GM12878 (cell line): ENCODE measurements around the gene NME7. TPM values are rescaled to one million over a fixed set of nuclear protein-coding genes. Genes with fewer than 3 reads are reported as not detected.
A peak's percentile ranks its signal among the peaks of the same experiment; 100 is the strongest.

Experiments used
- ATAC-seq: fragments of 200-7000 bp; cut with Tn5 transposase; 3 replicates; pipeline ENCODE4 v1.9.1; 2020; ENCODE audit warnings: mild to moderate bottlenecking, moderate library complexity
- BruUV-seq: library from RNA; stranded (reverse); fragments of 400-500 nt; replicated peaks from 2 replicates; lab custom pipeline; 2021; lab: Mats Ljungman, UMichigan
- CTCF ChIA-PET: fragments of 300-600 bp; sonication (Branson Sonifier 250); formaldehyde crosslinking; extraction: SDS; loops from one replicate; lab custom pipeline; 2021; ENCODE audit warnings: inconsistent platforms; lab: Yijun Ruan, JAX
- POLR2A ChIA-PET: fragments of 350-600 bp; formaldehyde crosslinking; extraction: SDS; loops from one replicate; lab custom pipeline; 2021; ENCODE audit warnings: inconsistent platforms; lab: Charles Lee
- RAD21 ChIA-PET: fragments of 300-600 bp; sonication (Branson Sonifier 250); formaldehyde crosslinking; loops from one replicate; lab custom pipeline; 2023; ENCODE audit warnings: antibody characterized with exemption; ENCODE audit not compliant: unreplicated experiment; lab: Charles Lee
- SMC1A ChIA-PET: fragments of 300-600 bp; sonication (Branson Sonifier 250); formaldehyde crosslinking; loops from one replicate; lab custom pipeline; 2023; ENCODE audit not compliant: unreplicated experiment, uncharacterized antibody; lab: Charles Lee
- DNase-seq: peaks from one replicate; pipeline ENCODE4 v3.0.0-alpha.2; 2011; ENCODE audit warnings: low read depth, low spot score
- FAIRE-seq: peaks from 3 replicates; lab custom pipeline; 2011; peaks lifted over from hg19 to GRCh38; lab: Jason Lieb, UNC
- H2AFZ ChIP-seq: 2 replicates; pipeline ENCODE4 v1.6.0; 2011; ENCODE audit warnings: low read depth, low read length, control low read depth; ENCODE audit not compliant: control insufficient read depth
- H3K27ac ChIP-seq: 2 replicates; pipeline ENCODE4 v1.5.1; 2011; ENCODE audit warnings: control low read depth; ENCODE audit not compliant: control insufficient read depth, insufficient read depth
- H3K27me3 ChIP-seq, 2 experiments: replicated peaks in 1 of 2; 2 replicates each; pipeline versions ENCODE4 v1.6.0 to v1.6.1; 2011; ENCODE audit warnings: low read length in 1 of 2; ENCODE audit not compliant: control insufficient read depth in 2 of 2, insufficient read depth in 2 of 2
- H3K36me3 ChIP-seq, 2 experiments: 2 replicates each; pipeline ENCODE4 v1.5.1; 2011; ENCODE audit warnings: low read length in 1 of 2; ENCODE audit not compliant: control insufficient read depth in 2 of 2, insufficient read depth in 2 of 2
- H3K4me1 ChIP-seq: 2 replicates; pipeline ENCODE4 v1.6.1; 2011; ENCODE audit warnings: mild to moderate bottlenecking, low read length, moderate library complexity, mixed read lengths; ENCODE audit not compliant: control insufficient read depth, insufficient read depth
- H3K4me2 ChIP-seq: 2 replicates; pipeline ENCODE4 v1.6.0; 2011; ENCODE audit warnings: control low read depth; ENCODE audit not compliant: control insufficient read depth, insufficient read depth
- H3K4me3 ChIP-seq: fragments of 200-600 bp; sonication (generic); 2 replicates; pipeline ENCODE4 v1.5.1; 2016
- H3K79me2 ChIP-seq: 2 replicates; pipeline ENCODE4 v1.6.0; 2011; ENCODE audit warnings: low read length; ENCODE audit not compliant: control insufficient read depth, insufficient read depth
- H3K9ac ChIP-seq: 2 replicates; pipeline ENCODE4 v1.8.0; 2011; ENCODE audit warnings: low read length, control low read depth, mixed read lengths; ENCODE audit not compliant: control insufficient read depth, insufficient read depth
- H3K9me3 ChIP-seq: replicated peaks from 3 replicates; pipeline ENCODE4 v1.5.1; 2011; ENCODE audit warnings: mild to moderate bottlenecking, low read length; ENCODE audit not compliant: control insufficient read depth, insufficient read depth
- H4K20me1 ChIP-seq: 2 replicates; pipeline ENCODE4 v1.6.0; 2011; ENCODE audit not compliant: control insufficient read depth, insufficient read depth
- RELB ChIP-seq: fragments of 450-650 bp; IDR thresholded peaks from 2 replicates; pipeline ENCODE4 v1.6.1; 2017; ENCODE audit warnings: low read depth, mild to moderate bottlenecking, moderate library complexity
- SUPT20H ChIP-seq: IDR thresholded peaks from 2 replicates; pipeline ENCODE4 v1.6.1; 2011; ENCODE audit warnings: low read depth, mild to moderate bottlenecking, low read length, moderate library complexity, borderline replicate concordance; ENCODE audit not compliant: control insufficient read depth
- WGBS: methylation state at CpG from one replicate; pipeline ENCODE4 v1.1.6; 2016; ENCODE audit warnings: low lambda C conversion rate; ENCODE audit not compliant: insufficient replicate concordance, insufficient coverage; ENCODE audit errors: missing lambda C conversion rate; 5-methylcytosine and 5-hydroxymethylcytosine counted together
- in situ Hi-C: fragments of 300-500 bp; cut with MboI; formaldehyde crosslinking; loops from 9 replicates; pipeline ENCODE4 v1.14.3; 2018; ENCODE audit warnings: mixed read lengths
- intact Hi-C: fragments of 100-400 bp; cut with micrococcal nuclease; formaldehyde crosslinking; loops from one replicate; pipeline ENCODE4 v1.14.2; 2022; ENCODE audit not compliant: unreplicated experiment
- polyA plus RNA-seq, 11 experiments: library from polyadenylated mRNA; depleted of rRNA in 4 of 11; unstranded in 6 of 11; stranded (reverse) in 5 of 11; fragments of >200 nt; fragmentation: Nextera tagmentation in 4 of 11; fragmentation: Illumina TruSeq in 1 of 11; extraction: Ambion mirVana in 4 of 11; extraction: Trizol in 1 of 11; gene quantifications; 1 replicate in 1 of 11; 2 replicates in 10 of 11; pipeline versions ENCODE4 v1.2.1 to v1.2.3, GENCODE V29; 2011 to 2016; ENCODE audit warnings: inconsistent platforms in 2 of 11, missing spikeins in 2 of 11, low read depth in 1 of 11
- total RNA-seq, 4 experiments: library from RNA; depleted of rRNA in 3 of 4; stranded (reverse); fragments of >200 nt in 3 of 4; fragmentation: Illumina TruSeq in 1 of 4; extraction: Trizol in 1 of 4; gene quantifications; 2 replicates each; pipeline versions ENCODE4 v1.2.1 to v1.2.3, GENCODE V29; 2013 to 2021

Gene NME7
- total and polyA plus RNA-seq, 10 of the 15 experiments (the other 5 are each of a cell fraction or from before 2014, with no cell fraction given): 1.5 to 15.6 (median 7.2) TPM

- H3K9ac ChIP-seq: no peak overlapping the region
- CTCF ChIA-PET: interaction anchor here (0.6 to 9.6 kb wide), 31 partner anchors 9 to 769 kb away, joined by 3 to 100 read pairs (median 5); partner anchors contain the start of genes BLZF1 and NME7
- intact Hi-C loops: no loop called here
- H3K27me3 ChIP-seq: no peaks in the 10 kb centered on the region
- no peak overlapping the region for H3K4me3 ChIP-seq
- SMC1A ChIA-PET: interaction anchor here (0.6 to 15.1 kb wide), 51 partner anchors 7 to 768 kb away, joined by 3 to 188 read pairs (median 4); no protein-coding TSS in a partner anchor
- no TSS peak for BruUV-seq
- in situ Hi-C loops: no loop called here
- no peak for ATAC-seq
- H3K4me1 ChIP-seq: peaks cover 8% of the 10 kb centered on the region
- 47% methylated on average over 6 of the region's 6 CpGs for WGBS
- RAD21 ChIA-PET: interaction anchor here (0.7 to 6.8 kb wide), 27 partner anchors 8 to 769 kb away, joined by 3 to 135 read pairs (median 4); no protein-coding TSS in a partner anchor
- POLR2A ChIA-PET: interaction anchor here (0.8 to 7.1 kb wide), 8 partner anchors 9 to 87 kb away, joined by 3 to 69 read pairs (median 5); no protein-coding TSS in a partner anchor
- DNase-seq: no peak
- no peak for FAIRE-seq
- peak overlapping the region; percentile 44 for H3K4me2 ChIP-seq
- no peaks in the 10 kb centered on the region for H4K20me1 ChIP-seq
- TF ChIP-seq RELB (no peak), SUPT20H (no peak)
- TF ChIP-seq, all 136 proteins: peak for 0
- Histone ChIP-seq H3K36me3 (peaks cover 0 to 4% of the 10 kb centered on the region in 2 experiments; a peak in 2 of 4 replicates), H3K27ac (no peak overlapping the region), H3K9me3 (no peaks in the 10 kb centered on the region), H2AFZ (no peak overlapping the region), H3K79me2 (peaks cover 12% of the 10 kb centered on the region)
These were observed 256.1 kb downstream of the NME7 start for GRCh38 chr1:169111472-169111871.
